ENCODE measurements around the gene LYRM4.
A peak's percentile ranks its signal among the peaks of the same experiment; 100 is the strongest.

The LYRM4 gene

GRCh38 chr6:5215159-5215558 lies 45.6 kb downstream of the LYRM4 start:
- no peak for TF ChIP-seq POLR2A (IDR thresholded peaks at IDR 0.05; ENCODE audit: low read depth, low read length)
- DNase-seq (ENCODE audit: insufficient read length, low spot score) (no peak), FAIRE-seq (peak; percentile 6)

- FAIRE-seq (peak; percentile 81), DNase-seq (ENCODE audit: insufficient read length, low spot score) (peak; percentile 45)
- no peak for TF ChIP-seq POLR2A (IDR thresholded peaks at IDR 0.05; ENCODE audit: low read depth, low read length)
Observed at GRCh38 chr6:5214570-5215052, 46.1 kb downstream of the LYRM4 start.

GRCh38 chr6:5213836-5214235 lies 46.9 kb downstream of the LYRM4 start:
- no peak for TF ChIP-seq POLR2A (IDR thresholded peaks at IDR 0.05; ENCODE audit: low read depth, low read length)
- peak; percentile 58 for FAIRE-seq
- DNase-seq (ENCODE audit: insufficient read length, low spot score), result no peak

- DNase-seq (ENCODE audit: insufficient read length, low spot score), result no peak
- no peak for TF ChIP-seq POLR2A (IDR thresholded peaks at IDR 0.05; ENCODE audit: low read depth, low read length)
- FAIRE-seq, result no peak
Observed at GRCh38 chr6:5211492-5211891, 49.3 kb downstream of the LYRM4 start.

- no peak for TF ChIP-seq POLR2A (IDR thresholded peaks at IDR 0.05; ENCODE audit: low read depth, low read length)
- no peak for DNase-seq (ENCODE audit: insufficient read length, low spot score)
- FAIRE-seq, result no peak
Observed at GRCh38 chr6:5208471-5208971, 52.2 kb downstream of the LYRM4 start.

- no peak for DNase-seq (ENCODE audit: insufficient read length, low spot score)
- TF ChIP-seq POLR2A (IDR thresholded peaks at IDR 0.05; ENCODE audit: low read depth, low read length), result no peak
- no peak for FAIRE-seq
Observed at GRCh38 chr6:5208057-5208456, 52.7 kb downstream of the LYRM4 start.

- no peak for TF ChIP-seq POLR2A (IDR thresholded peaks at IDR 0.05; ENCODE audit: low read depth, low read length)
- no peak for FAIRE-seq
- no peak for DNase-seq (ENCODE audit: insufficient read length, low spot score)
Observed at GRCh38 chr6:5206920-5207561, 53.7 kb downstream of the LYRM4 start.

GRCh38 chr6:5205877-5206850 lies 54.6 kb downstream of the LYRM4 start:
- DNase-seq (ENCODE audit: insufficient read length, low spot score), result peak; percentile 24
- FAIRE-seq, result peak; percentile 80
- TF ChIP-seq POLR2A (IDR thresholded peaks at IDR 0.05; ENCODE audit: low read depth, low read length), result no peak

GRCh38 chr6:5205035-5205507 lies 55.7 kb downstream of the LYRM4 start:
- TF ChIP-seq POLR2A (IDR thresholded peaks at IDR 0.05; ENCODE audit: low read depth, low read length), result no peak
- FAIRE-seq, result no peak

GRCh38 chr6:5204376-5204775 lies 56.4 kb downstream of the LYRM4 start:
- FAIRE-seq (no peak), DNase-seq (ENCODE audit: insufficient read length, low spot score) (no peak)
- TF ChIP-seq POLR2A (IDR thresholded peaks at IDR 0.05; ENCODE audit: low read depth, low read length), result no peak

More at GRCh38 chr6:5205035-5205507, 55.7 kb downstream of the LYRM4 start:
- no peak for DNase-seq (ENCODE audit: insufficient read length, low spot score)

- TF ChIP-seq POLR2A (IDR thresholded peaks at IDR 0.05; ENCODE audit: low read depth, low read length), result no peak
- FAIRE-seq, result no peak
- no peak for DNase-seq (ENCODE audit: insufficient read length, low spot score)
Observed at GRCh38 chr6:5203546-5203945, 57.2 kb downstream of the LYRM4 start.

GRCh38 chr6:5202941-5203340 lies 57.8 kb downstream of the LYRM4 start:
- TF ChIP-seq POLR2A (IDR thresholded peaks at IDR 0.05; ENCODE audit: low read depth, low read length), result no peak
- FAIRE-seq, result no peak

GRCh38 chr6:5202206-5202605 lies 58.5 kb downstream of the LYRM4 start:
- TF ChIP-seq POLR2A (IDR thresholded peaks at IDR 0.05; ENCODE audit: low read depth, low read length), result no peak
- DNase-seq (ENCODE audit: insufficient read length, low spot score) (no peak), FAIRE-seq (no peak)

More at GRCh38 chr6:5202941-5203340, 57.8 kb downstream of the LYRM4 start:
- no peak for DNase-seq (ENCODE audit: insufficient read length, low spot score)

- FAIRE-seq (no peak), DNase-seq (ENCODE audit: insufficient read length, low spot score) (no peak)
- TF ChIP-seq POLR2A (IDR thresholded peaks at IDR 0.05; ENCODE audit: low read depth, low read length), result no peak
Observed at GRCh38 chr6:5201271-5201670, 59.5 kb downstream of the LYRM4 start.
